HUES48 (cell line): ENCODE results near the gene MMP2.

Experiments
- H3K27ac ChIP-seq: one replicate; pipeline ENCODE4 v1.7.0; 2013; ENCODE audit warnings: low read depth, low read length, inconsistent platforms
- H3K27me3 ChIP-seq: 2 replicates; pipeline ENCODE4 v1.6.1; 2013; ENCODE audit warnings: mild to moderate bottlenecking, low read length; ENCODE audit not compliant: control insufficient read depth, insufficient read depth
- H3K36me3 ChIP-seq: 2 replicates; pipeline ENCODE4 v1.6.1; 2013; ENCODE audit warnings: low read length; ENCODE audit not compliant: control insufficient read depth, insufficient read depth
- H3K4me1 ChIP-seq: 2 replicates; pipeline ENCODE4 v1.6.1; 2013; ENCODE audit warnings: mild to moderate bottlenecking, low read length; ENCODE audit not compliant: control insufficient read depth, insufficient read depth
- H3K4me3 ChIP-seq: 2 replicates; pipeline ENCODE4 v1.5.1; 2013; ENCODE audit warnings: mild to moderate bottlenecking, low read depth, low read length
- H3K9ac ChIP-seq: 2 replicates; pipeline ENCODE4 v1.6.1; 2013; ENCODE audit warnings: mild to moderate bottlenecking, low read depth, low read length, moderate library complexity
- H3K9me3 ChIP-seq: 2 replicates; pipeline ENCODE4 v1.6.1; 2013; ENCODE audit warnings: low read length; ENCODE audit not compliant: control insufficient read depth, insufficient read depth

Gene MMP2

DNA sequence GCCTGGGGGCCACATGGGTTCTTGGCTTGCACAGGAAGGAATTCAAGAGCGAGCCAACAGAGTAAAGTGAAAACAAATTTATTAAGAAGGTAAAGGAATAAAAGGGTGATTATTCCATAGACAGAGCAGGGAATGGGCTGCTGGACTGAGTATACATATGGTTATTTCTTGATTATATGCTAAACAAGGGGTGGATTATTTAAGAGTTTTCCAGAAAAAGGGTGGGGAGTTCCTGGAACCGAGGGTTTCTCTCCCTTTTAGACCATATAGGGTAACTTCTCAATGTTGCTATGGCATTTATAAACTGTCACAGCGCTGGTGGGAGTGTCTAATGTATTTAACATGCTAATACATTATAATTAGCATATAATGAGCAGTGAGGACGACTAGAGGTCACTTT is 2.0 kb downstream of the MMP2 start:
- H3K4me1 ChIP-seq, result peaks cover 32% of the 10 kb centered on the region
- H3K36me3 ChIP-seq, result peaks cover 10% of the 10 kb centered on the region; the same call in 1 of the 2 replicates
- no peak overlapping the region for H3K9ac ChIP-seq
- no peak overlapping the region for H3K27ac ChIP-seq
- peak overlapping the region; percentile 58 for H3K4me3 ChIP-seq
- peaks cover 59% of the 10 kb centered on the region for H3K27me3 ChIP-seq
- H3K9me3 ChIP-seq, result no peaks in the 10 kb centered on the region

- Histone ChIP-seq H3K36me3 (peaks cover 10% of the 10 kb centered on the region; the same call in 1 of the 2 replicates), H3K9me3 (no peaks in the 10 kb centered on the region), H3K4me3 (no peak overlapping the region), H3K27ac (no peak overlapping the region), H3K9ac (no peak overlapping the region), H3K27me3 (peaks cover 48% of the 10 kb centered on the region), H3K4me1 (peaks cover 32% of the 10 kb centered on the region)
These were observed 3.1 kb downstream of the MMP2 start for GRCh38 chr16:55482056-55482455.

DNA sequence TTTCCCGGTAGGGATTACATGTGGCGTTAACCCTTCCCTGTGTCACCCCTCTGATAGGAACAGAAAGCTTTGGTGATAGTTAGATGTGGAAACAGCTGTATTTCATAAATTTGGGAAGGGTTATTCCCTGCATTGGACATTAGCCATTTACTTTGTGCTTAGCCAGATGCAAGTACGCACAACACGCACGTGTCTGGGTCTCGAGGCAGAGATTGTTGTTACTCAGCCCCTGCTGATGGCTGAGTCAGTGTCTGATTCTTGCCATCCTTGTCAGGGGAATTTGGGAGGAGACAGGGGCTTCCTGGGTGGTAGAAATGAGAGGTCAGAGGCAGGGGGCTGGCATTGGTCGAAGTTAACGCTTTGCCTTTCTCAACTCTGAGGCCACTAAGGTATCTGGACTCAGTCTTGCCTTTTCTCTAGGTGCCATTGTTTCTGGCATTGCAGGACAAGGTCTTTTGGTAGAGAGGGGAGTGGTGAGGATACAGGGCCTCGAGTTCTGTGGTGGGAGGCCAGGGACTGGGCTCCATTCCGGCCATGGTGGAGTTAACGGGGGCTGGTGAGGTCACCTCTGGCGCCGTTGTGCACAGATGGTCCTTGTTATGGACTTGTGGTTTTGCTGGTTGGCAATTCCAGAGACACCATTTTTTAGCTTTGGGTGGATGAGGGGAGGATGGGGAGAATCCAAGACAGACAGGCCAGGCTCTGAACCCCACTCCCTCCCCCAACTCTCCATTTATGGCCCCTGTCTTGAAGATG is 8.2 kb downstream of the MMP2 start:
- Histone ChIP-seq H3K36me3 (peaks cover 20% of the 10 kb centered on the region; the same call in 1 of the 2 replicates), H3K9ac (no peak overlapping the region), H3K27ac (no peak overlapping the region), H3K4me3 (no peak overlapping the region), H3K4me1 (no peaks in the 10 kb centered on the region), H3K27me3 (peaks cover 3% of the 10 kb centered on the region), H3K9me3 (no peaks in the 10 kb centered on the region)

DNA sequence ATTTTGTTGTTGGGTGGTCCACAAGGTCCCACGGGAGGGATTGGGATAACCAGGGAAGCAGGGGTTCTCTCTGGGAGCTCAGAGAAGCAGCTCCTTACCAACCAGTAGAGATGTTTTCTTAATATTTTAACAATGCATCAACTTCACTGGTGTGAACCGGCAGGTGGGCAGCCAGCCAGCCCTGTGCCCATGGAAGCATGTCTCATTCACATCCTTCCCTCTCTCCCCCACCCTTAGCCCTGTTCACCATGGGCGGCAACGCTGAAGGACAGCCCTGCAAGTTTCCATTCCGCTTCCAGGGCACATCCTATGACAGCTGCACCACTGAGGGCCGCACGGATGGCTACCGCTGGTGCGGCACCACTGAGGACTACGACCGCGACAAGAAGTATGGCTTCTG is 9.3 kb downstream of the MMP2 start:
- Histone ChIP-seq H3K4me1 (no peaks in the 10 kb centered on the region), H3K27ac (no peak overlapping the region), H3K4me3 (no peak overlapping the region)

DNA sequence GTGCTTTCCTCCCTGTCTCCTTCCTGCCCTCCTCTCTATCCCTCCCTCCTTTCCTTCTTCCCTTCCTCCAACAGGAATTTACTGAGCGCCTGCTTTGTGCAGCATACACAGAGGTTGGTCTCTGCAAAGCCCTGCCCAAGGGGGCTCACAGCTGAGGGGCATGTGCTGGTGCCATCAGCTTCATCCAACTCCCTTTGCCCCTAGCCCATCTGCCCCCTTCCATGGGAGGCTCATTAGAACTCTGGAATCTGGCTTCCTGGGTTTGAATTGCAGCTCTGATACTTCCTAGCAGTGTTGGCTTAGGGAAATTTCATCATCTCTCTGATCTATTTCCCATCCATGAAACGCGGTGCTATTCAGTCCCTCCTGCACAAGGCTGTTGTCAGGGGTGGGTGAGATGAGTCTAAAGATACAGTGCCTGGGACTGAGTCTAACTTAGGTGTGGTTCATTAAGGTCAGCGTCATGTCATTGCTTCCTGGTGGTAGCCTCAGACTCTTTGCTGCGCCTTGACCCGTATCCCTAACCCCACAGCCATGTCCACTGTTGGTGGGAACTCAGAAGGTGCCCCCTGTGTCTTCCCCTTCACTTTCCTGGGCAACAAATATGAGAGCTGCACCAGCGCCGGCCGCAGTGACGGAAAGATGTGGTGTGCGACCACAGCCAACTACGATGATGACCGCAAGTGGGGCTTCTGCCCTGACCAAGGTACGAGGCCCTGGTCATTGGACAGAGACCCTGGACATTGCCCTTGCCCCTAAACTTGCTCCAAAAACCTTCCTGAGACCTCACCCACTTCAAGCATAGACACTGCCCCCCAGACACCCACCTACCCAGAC is 10.3 kb downstream of the MMP2 start:
- Histone ChIP-seq H3K36me3 (peaks cover 16% of the 10 kb centered on the region; the same call in 1 of the 2 replicates), H3K9me3 (no peaks in the 10 kb centered on the region), H3K27me3 (no peaks in the 10 kb centered on the region), H3K4me1 (no peaks in the 10 kb centered on the region), H3K9ac (no peak overlapping the region), H3K27ac (no peak overlapping the region), H3K4me3 (no peak overlapping the region)

More for the DNA sequence above, 9.3 kb downstream of the MMP2 start:
- Histone ChIP-seq H3K27me3 (no peaks in the 10 kb centered on the region), H3K9ac (no peak overlapping the region), H3K36me3 (peaks cover 20% of the 10 kb centered on the region; the same call in 1 of the 2 replicates), H3K9me3 (no peaks in the 10 kb centered on the region)

DNA sequence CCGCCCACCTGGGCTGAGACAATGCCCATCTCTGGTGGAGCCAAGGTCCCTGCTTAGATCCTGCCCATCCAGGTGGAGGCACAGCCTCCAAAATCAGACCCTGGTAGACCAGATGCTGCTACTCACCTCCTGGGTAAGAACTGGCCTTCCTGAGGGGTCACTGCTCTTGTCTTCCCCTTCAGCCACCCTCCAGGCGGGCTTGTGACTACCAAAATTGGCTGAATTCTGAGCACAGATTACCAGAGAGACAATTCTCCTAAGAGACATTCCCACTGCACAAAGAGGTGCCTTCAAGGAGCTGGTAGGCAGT is 10.9 kb downstream of the MMP2 start:
- Histone ChIP-seq H3K4me3 (no peak overlapping the region), H3K27ac (no peak overlapping the region), H3K27me3 (no peaks in the 10 kb centered on the region), H3K9me3 (no peaks in the 10 kb centered on the region), H3K9ac (no peak overlapping the region), H3K4me1 (no peaks in the 10 kb centered on the region), H3K36me3 (peaks cover 16% of the 10 kb centered on the region; the same call in 1 of the 2 replicates)

GRCh38 chr16:55490301-55490700 is 11.3 kb downstream of the MMP2 start:
- Histone ChIP-seq H3K4me3 (no peak overlapping the region), H3K4me1 (no peaks in the 10 kb centered on the region), H3K9ac (no peak overlapping the region), H3K36me3 (peaks cover 15% of the 10 kb centered on the region; the same call in 1 of the 2 replicates), H3K27me3 (no peaks in the 10 kb centered on the region), H3K27ac (no peak overlapping the region), H3K9me3 (no peaks in the 10 kb centered on the region)

- 0 out of 2 replicates have a peak, but pooled peaks cover 2% of the 10 kb centered on the region for H3K4me1 ChIP-seq
- no peak overlapping the region for H3K4me3 ChIP-seq
- H3K9ac ChIP-seq, result no peak overlapping the region
- H3K9me3 ChIP-seq, result no peaks in the 10 kb centered on the region
- H3K36me3 ChIP-seq, result peaks cover 10% of the 10 kb centered on the region; the same call in 1 of the 2 replicates
- no peaks in the 10 kb centered on the region for H3K27me3 ChIP-seq
- H3K27ac ChIP-seq, result no peak overlapping the region
These were observed 12.7 kb downstream of the MMP2 start for GRCh38 chr16:55491691-55492090.

GRCh38 chr16:55492756-55493380 is 13.9 kb downstream of the MMP2 start:
- H3K9ac ChIP-seq, result no peak overlapping the region
- H3K36me3 ChIP-seq, result peaks cover 9% of the 10 kb centered on the region; the same call in 1 of the 2 replicates
- no peak overlapping the region for H3K27ac ChIP-seq
- no peaks in the 10 kb centered on the region for H3K9me3 ChIP-seq
- H3K4me1 ChIP-seq, result 0 out of 2 replicates have a peak, but pooled peaks cover 2% of the 10 kb centered on the region
- no peak overlapping the region for H3K4me3 ChIP-seq
- no peaks in the 10 kb centered on the region for H3K27me3 ChIP-seq

- Histone ChIP-seq H3K27ac (no peak overlapping the region), H3K27me3 (no peaks in the 10 kb centered on the region), H3K36me3 (no peaks in the 10 kb centered on the region; the same call in 1 of the 2 replicates), H3K4me1 (0 out of 2 replicates have a peak, but pooled peaks cover 2% of the 10 kb centered on the region), H3K9ac (no peak overlapping the region), H3K9me3 (no peaks in the 10 kb centered on the region), H3K4me3 (no peak overlapping the region)
These were observed 16.0 kb downstream of the MMP2 start for GRCh38 chr16:55494994-55495421.
